NCI-H2196 (cell line): ENCODE results near the gene USP32.
"Not testable (repeated sequence)": the region's sequence is repeated elsewhere in the genome, so short reads cannot be mapped to it uniquely, and the experiment has no call there.

Experiments used
- DNase-seq: peaks from one replicate; lab custom pipeline; 2025; ENCODE audit not compliant: unreplicated experiment; lab: John Stamatoyannopoulos, UW

The USP32 gene

GRCh38 chr17:60410001-60410400, 18.1 kb upstream of the USP32 start:
- no peak for DNase-seq

DNA sequence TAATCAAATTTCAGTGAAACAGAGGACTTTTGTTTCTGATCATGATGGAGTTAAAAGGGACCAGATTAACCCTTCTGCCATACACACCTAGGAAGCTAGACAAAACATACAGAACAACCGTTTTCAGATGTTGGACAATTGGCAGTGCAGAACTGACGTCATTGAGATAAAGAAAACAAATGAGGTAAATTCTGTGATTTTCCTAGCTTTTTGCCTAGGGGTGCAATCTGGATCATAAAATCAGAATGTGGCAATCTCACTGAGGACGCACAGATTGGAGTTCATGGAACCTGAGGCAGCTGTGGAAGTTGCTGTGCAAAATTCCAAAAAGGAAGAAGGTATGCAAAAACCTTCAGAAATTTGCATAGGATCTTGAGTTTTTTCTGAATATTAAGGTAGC, 15.0 kb upstream of the USP32 start:
- DNase-seq, result no peak

- DNase-seq, result no peak
These were observed 12.0 kb upstream of the USP32 start for GRCh38 chr17:60403962-60404361.

GRCh38 chr17:60403523-60403810, 11.5 kb upstream of the USP32 start:
- DNase-seq, result no peak

DNA sequence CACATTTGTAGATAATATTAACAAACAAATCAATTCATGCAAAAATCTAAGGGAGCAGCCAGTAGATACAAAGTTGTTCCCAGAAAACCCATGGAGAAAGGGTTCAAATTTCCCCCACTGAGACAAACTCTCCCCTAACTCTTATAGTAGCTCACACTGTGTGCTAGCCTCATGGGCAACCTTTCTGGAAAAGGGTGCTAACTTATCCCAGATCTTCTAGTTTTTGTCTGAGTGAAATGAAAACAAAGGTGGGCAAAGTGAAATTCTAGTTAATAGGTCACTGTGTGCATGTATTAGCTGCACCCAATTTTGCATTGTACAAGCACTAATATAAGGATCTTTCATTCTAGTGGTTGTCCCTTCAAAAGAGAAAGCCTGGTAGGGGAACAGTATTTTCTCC, 9.9 kb upstream of the USP32 start:
- no peak for DNase-seq

DNA sequence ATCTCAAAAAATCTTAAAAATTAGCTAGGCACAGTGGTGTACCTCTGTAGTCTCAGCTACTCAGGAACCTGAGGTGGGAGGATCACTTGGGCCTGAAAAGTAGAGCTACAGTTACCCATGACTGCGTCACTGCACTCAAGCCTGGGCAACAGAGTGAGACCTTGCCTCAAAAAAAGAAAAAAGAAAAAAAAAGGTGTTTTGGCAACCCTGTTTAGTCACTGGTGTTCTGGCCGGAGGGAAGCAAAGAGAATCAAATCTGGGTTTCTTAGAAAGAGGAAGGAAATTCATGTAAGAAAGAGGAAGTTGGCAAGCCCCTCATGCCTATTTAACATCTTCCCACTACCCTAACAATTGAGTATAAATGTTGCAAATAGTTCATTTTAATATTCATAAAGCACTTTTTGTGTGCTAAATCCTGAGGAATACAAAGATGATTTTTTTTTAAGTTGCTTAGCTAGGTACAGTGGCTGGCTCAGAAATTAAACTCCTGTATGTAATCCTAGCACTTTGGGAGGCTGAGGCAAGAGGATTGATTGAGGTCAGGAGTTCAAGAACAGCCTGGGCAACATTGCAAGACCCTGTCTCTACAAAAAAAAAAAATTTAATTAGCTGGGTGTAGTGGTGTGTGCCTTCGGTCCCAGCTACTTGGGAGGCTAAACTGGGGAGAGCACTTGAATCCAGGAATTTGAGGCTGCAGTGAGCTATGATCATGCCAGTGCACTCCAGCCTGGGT, 6.5 kb upstream of the USP32 start:
- DNase-seq, result no peak

- DNase-seq, result no peak
These were observed 4.5 kb upstream of the USP32 start for GRCh38 chr17:60396412-60396811.

- DNase-seq, result no peak
These were observed 3.7 kb upstream of the USP32 start for GRCh38 chr17:60395508-60396065.

DNA sequence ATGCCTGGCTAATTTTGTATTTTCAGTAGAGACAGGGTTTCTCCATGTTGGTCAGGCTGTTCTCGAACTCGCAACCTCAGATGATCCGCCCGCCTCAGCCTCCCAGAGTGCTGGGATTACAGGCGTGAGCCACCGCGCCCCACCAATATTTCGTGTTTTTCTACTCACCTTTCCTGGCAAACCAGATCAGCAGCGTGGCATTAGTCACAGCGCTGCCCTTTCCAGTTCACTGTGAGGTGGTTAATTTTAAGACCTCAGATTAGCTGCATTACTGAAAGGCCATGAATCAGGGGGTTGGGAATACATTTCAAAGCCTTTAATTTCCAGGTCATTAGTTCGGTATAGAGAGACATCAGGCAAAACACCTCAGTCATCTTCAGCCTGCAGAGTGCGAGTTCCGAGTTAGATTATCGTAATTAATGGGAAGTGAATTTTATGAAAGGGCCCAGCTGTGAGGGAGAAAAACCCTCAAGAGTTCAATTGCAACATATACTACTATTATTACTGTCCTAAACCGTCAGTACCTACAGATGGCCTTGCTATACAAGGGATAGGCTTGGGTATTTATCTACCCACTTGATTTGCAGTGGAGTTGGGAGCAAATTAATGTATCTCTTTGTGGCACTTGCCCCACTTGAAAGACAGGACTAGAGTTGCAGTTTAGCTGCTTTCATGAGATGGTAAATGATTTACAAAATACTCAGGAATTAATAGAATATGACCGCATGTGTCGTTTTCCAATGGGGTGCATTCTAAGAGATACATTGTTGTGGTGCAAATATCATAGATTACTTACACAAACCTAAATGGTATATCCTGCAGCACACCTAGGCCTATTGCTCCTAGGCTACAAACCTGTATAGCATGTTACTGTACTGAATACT, 2.1 kb upstream of the USP32 start:
- no peak for DNase-seq

DNA sequence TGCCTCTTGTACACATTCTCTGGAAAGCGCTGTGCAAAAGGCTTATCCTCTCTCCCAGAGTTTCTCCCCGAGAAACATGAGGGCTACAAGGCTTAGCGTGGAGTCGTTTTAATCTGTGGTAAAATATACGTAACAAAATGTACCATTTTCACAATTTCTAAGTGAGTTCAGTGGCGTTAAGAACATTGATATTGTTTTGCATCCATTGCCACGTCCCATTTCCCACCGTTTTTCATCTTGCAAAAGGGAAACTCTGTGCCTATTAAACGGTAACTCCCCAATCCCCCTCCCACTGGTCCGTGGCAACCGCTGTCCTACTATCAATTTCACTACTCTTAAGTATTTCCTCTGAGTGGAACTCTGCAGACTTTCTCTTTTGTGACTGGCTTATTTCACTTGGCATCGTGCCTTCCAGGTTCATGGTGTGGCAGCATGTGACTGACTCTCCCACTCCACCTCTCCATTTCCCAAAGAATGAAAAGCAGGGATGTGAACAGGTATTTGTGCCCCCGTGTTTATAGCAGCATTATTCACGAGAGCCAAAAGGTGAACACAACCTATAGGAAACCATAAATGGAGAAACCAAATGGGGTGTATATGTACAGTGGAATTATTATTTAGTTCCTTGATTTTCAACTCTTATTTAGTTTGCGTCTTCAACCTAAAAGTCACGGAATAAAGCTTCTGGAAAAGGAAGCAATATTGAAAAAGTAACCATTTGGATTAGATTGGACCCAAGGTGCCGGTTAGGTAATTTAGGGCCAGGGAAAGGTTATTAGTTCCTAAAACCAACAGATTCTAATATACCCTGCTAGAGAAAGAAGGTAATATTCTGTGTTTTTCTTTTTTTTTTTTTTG, 1.1 kb upstream of the USP32 start:
- DNase-seq, result peak; percentile 83

DNA sequence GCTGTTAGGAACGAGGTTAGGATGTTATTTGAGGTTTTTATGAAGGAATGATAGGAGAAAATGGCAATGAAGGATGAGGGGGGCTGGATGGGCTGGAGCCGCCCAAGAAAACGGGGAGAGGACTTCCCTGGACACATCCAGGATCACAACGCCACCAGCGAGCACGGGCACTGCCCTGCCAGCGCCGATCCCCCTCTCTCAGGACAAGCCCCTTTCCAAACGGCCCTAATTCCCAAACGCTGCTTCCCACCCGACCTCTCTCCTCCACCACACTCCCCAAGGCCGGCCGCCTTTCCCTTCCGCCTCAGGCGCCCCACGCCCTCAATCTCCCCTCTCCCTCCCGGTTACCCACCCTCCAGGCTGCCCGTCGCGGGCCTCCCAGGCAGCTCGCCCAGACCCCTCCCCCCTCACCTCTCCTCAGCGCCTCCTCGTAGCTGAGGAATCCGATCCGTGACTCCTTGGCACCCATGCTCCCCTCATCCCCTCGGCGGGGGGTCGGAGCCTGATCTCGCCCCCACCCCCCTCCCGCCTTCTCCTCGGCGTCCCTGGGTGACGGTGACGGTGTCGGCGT, 377 bp downstream of the USP32 start:
- DNase-seq, result no peak

GRCh38 chr17:60390925-60391470, 935 bp downstream of the USP32 start:
- no peak for DNase-seq

- no peak for DNase-seq
These were observed 1.7 kb downstream of the USP32 start for GRCh38 chr17:60390186-60390585.

- no peak for DNase-seq
These were observed 3.2 kb downstream of the USP32 start for GRCh38 chr17:60388742-60389141.

DNA sequence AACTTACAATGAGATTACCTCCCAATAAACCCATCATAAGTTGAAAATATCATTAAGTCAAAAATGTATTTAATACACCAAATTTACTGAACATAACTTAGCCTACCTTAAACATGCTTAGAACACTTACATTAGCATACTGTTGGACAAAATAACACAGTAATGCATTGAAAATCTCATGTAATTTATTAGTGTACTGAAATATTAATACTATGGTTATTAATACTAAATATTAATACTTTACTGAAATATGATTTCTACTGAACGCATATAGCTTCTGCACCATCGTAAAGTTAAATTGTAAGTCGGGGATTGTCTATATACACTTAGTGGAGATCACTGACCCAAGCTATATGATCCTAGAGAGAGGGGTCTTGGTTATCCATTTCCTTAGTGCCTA, 4.3 kb downstream of the USP32 start:
- DNase-seq, result no peak

GRCh38 chr17:60386147-60387058, 5.5 kb downstream of the USP32 start:
- no peak for DNase-seq

GRCh38 chr17:60384921-60385320, 7.0 kb downstream of the USP32 start:
- DNase-seq, result not testable (repeated sequence)

GRCh38 chr17:60383379-60383778, 8.6 kb downstream of the USP32 start:
- no peak for DNase-seq

- no peak for DNase-seq
These were observed 10.0 kb downstream of the USP32 start for GRCh38 chr17:60381958-60382357.

DNA sequence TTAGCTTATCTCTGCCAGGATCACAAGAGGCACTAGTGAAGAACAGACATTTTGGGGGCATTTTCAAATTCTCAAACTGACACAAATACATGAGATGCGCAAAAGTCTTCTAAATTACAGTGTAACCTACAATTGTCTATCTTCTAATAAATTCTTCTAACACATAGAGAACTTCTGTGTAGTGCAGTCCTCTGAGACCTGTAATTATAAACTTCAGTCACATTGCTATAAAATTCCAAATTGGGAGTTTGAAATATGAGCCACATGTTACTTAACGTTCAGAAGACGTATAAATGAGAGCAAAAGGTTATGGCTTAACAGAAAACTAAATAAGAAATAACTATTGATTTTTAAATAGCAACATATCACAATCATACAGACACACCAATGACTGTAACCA, 12.5 kb downstream of the USP32 start:
- DNase-seq, result not testable (repeated sequence)
